HG03521 (cell line): Measurements from ENCODE around the gene ATP8A2.

Experiments
- ATAC-seq: cut with Tn5 transposase; IDR thresholded peaks from one replicate; pipeline ENCODE4 v1.9.1; 2021; ENCODE audit warnings: mild to moderate bottlenecking, moderate library complexity; ENCODE audit not compliant: unreplicated experiment

ATP8A2 gene

GRCh38 chr13:25616674-25617073 lies 244.9 kb downstream of the ATP8A2 start:
- no peak for ATAC-seq

GRCh38 chr13:25619897-25620296 lies 248.1 kb downstream of the ATP8A2 start:
- no peak for ATAC-seq

- no peak for ATAC-seq
Measured at GRCh38 chr13:25625414-25625813, 253.6 kb downstream of the ATP8A2 start.

GRCh38 chr13:25630329-25630900 lies 258.6 kb downstream of the ATP8A2 start:
- ATAC-seq, result no peak

GRCh38 chr13:25632166-25632888 lies 260.6 kb downstream of the ATP8A2 start:
- no peak for ATAC-seq

GRCh38 chr13:25633093-25633492 lies 261.3 kb downstream of the ATP8A2 start:
- no peak for ATAC-seq

GRCh38 chr13:25645681-25646080 lies 273.9 kb downstream of the ATP8A2 start:
- ATAC-seq, result no peak

- no peak for ATAC-seq
Measured at GRCh38 chr13:25649001-25649633, 277.3 kb downstream of the ATP8A2 start.

GRCh38 chr13:25652764-25653163 lies 281.0 kb downstream of the ATP8A2 start:
- ATAC-seq, result no peak

- ATAC-seq, result no peak
Measured at GRCh38 chr13:25654322-25654721, 282.5 kb downstream of the ATP8A2 start.

- no peak for ATAC-seq
Measured at GRCh38 chr13:25657157-25657556, 285.4 kb downstream of the ATP8A2 start.

- ATAC-seq, result no peak
Measured at GRCh38 chr13:25659091-25659795, 287.5 kb downstream of the ATP8A2 start.

GRCh38 chr13:25660996-25661395 lies 289.2 kb downstream of the ATP8A2 start:
- no peak for ATAC-seq

- no peak for ATAC-seq
Measured at GRCh38 chr13:25662516-25662915, 290.7 kb downstream of the ATP8A2 start.

- no peak for ATAC-seq
Measured at GRCh38 chr13:25668345-25668744, 296.6 kb downstream of the ATP8A2 start.

- ATAC-seq, result no peak
Measured at GRCh38 chr13:25673711-25674110, 301.9 kb downstream of the ATP8A2 start.

GRCh38 chr13:25674371-25674770 lies 302.6 kb downstream of the ATP8A2 start:
- no peak for ATAC-seq

- no peak for ATAC-seq
Measured at GRCh38 chr13:25675060-25675459, 303.3 kb downstream of the ATP8A2 start.

GRCh38 chr13:25677956-25678355 lies 306.2 kb downstream of the ATP8A2 start:
- ATAC-seq, result no peak

GRCh38 chr13:25678398-25678797 lies 306.6 kb downstream of the ATP8A2 start:
- ATAC-seq, result no peak

GRCh38 chr13:25679159-25679558 lies 307.4 kb downstream of the ATP8A2 start:
- ATAC-seq, result no peak

GRCh38 chr13:25679936-25680335 lies 308.2 kb downstream of the ATP8A2 start:
- no peak for ATAC-seq
